ENCODE data around the gene MAN1C1. TPM values are rescaled to one million over a fixed set of nuclear protein-coding genes. Genes with fewer than 3 reads are reported as not detected.

MAN1C1 gene
- total RNA-seq, 1 donor from 2014 or later, result 0.63 TPM

- H3K4me3 ChIP-seq (ENCODE audit: low read depth, low read length), result no peak overlapping the region
- no peak for TF ChIP-seq CTCF (conservative IDR thresholded peaks at IDR 0.05; ENCODE audit: low read depth, low read length)
- no peak for DNase-seq (ENCODE audit: low read depth)
Measured at GRCh38 chr1:25712299-25712970, 95.8 kb downstream of the MAN1C1 start.

- DNase-seq (ENCODE audit: low read depth), result no peak
- no peak overlapping the region for H3K4me3 ChIP-seq (ENCODE audit: low read depth, low read length)
- TF ChIP-seq CTCF (conservative IDR thresholded peaks at IDR 0.05; ENCODE audit: low read depth, low read length), result no peak
Measured at GRCh38 chr1:25713961-25714360, 97.4 kb downstream of the MAN1C1 start.

- no peak for DNase-seq (ENCODE audit: low read depth)
- TF ChIP-seq CTCF (conservative IDR thresholded peaks at IDR 0.05; ENCODE audit: low read depth, low read length), result no peak
- no peak overlapping the region for H3K4me3 ChIP-seq (ENCODE audit: low read depth, low read length)
Measured at GRCh38 chr1:25714372-25714931, 97.9 kb downstream of the MAN1C1 start.

GRCh38 chr1:25715888-25716287, 99.3 kb downstream of the MAN1C1 start:
- no peak overlapping the region for H3K4me3 ChIP-seq (ENCODE audit: low read depth, low read length)
- no peak for DNase-seq (ENCODE audit: low read depth)
- no peak for TF ChIP-seq CTCF (conservative IDR thresholded peaks at IDR 0.05; ENCODE audit: low read depth, low read length)

GRCh38 chr1:25716320-25716719, 99.7 kb downstream of the MAN1C1 start:
- no peak for TF ChIP-seq CTCF (conservative IDR thresholded peaks at IDR 0.05; ENCODE audit: low read depth, low read length)
- no peak overlapping the region for H3K4me3 ChIP-seq (ENCODE audit: low read depth, low read length)
- DNase-seq (ENCODE audit: low read depth), result no peak

GRCh38 chr1:25718732-25719131, 102.1 kb downstream of the MAN1C1 start:
- H3K4me3 ChIP-seq (ENCODE audit: low read depth, low read length), result no peak overlapping the region
- no peak for TF ChIP-seq CTCF (conservative IDR thresholded peaks at IDR 0.05; ENCODE audit: low read depth, low read length)
- no peak for DNase-seq (ENCODE audit: low read depth)

- H3K4me3 ChIP-seq (ENCODE audit: low read depth, low read length), result no peak overlapping the region
- TF ChIP-seq CTCF (conservative IDR thresholded peaks at IDR 0.05; ENCODE audit: low read depth, low read length), result no peak
- DNase-seq (ENCODE audit: low read depth), result no peak
Measured at GRCh38 chr1:25720624-25721023, 104.0 kb downstream of the MAN1C1 start.

Measured in epithelial cell of proximal tubule (primary cell).